Central memory CD8-positive, alpha-beta T cell (primary cell): ENCODE data around the gene KNSTRN.

Experiments used
- ATAC-seq: fragments of 150-1000 bp; cut with Tn5 transposase; replicated peaks from 2 replicates; pipeline ENCODE4 v1.10.0; 2022; ENCODE audit warnings: mild to moderate bottlenecking, moderate FRiP score, moderate number of reproducible peaks; ENCODE audit not compliant: poor library complexity, severe bottlenecking; ENCODE audit errors: extremely low read depth
- DNase-seq, 2 donors: peaks; one replicate each; pipeline ENCODE4 v3.0.0; 2021; ENCODE audit warnings: low spot score in 2 of 2
- H3K27ac Mint-ChIP-seq: one replicate; pipeline ENCODE4 v1.8.0; 2022; ENCODE audit warnings: low read depth, mild to moderate bottlenecking, moderate library complexity, mixed read lengths
- H3K27me3 Mint-ChIP-seq: one replicate; pipeline ENCODE4 v1.8.0; 2022; ENCODE audit warnings: mixed read lengths
- H3K36me3 Mint-ChIP-seq: one replicate; pipeline ENCODE4 v1.8.0; 2022; ENCODE audit warnings: mild to moderate bottlenecking, moderate library complexity, mixed read lengths; ENCODE audit not compliant: insufficient read depth
- H3K4me1 Mint-ChIP-seq: one replicate; pipeline ENCODE4 v1.8.0; 2022; ENCODE audit warnings: mixed read lengths
- H3K4me3 Mint-ChIP-seq: one replicate; pipeline ENCODE4 v1.8.0; 2022; ENCODE audit warnings: mild to moderate bottlenecking, moderate library complexity, mixed read lengths
- H3K9me3 Mint-ChIP-seq: one replicate; pipeline ENCODE4 v1.8.0; 2022; ENCODE audit warnings: mixed read lengths

Gene KNSTRN

DNA sequence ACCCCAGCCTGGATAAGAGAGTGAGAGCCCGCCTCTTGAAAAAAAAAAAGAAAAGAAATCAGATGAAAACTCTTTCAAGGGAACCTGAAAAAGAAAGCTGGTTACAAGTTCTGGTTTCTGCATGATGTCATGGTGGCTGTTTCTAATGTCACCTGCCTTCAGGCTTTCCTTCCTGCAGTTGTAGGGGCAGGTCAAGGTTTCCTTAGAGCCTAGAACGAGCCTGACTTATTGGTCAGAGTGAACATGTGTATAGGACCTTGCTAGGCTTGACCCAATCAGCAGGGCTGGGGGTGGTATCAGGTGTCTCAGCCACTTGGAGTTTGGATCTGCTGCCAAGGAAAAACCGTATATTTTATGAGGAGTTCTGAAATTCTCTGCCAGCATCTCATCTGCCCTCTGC is 26.8 kb downstream of the KNSTRN start:
- H3K4me3 Mint-ChIP-seq: no peak overlapping the region
- H3K27me3 Mint-ChIP-seq: no peaks in the 10 kb centered on the region
- ATAC-seq (no peak), DNase-seq (no peak)
- H3K36me3 Mint-ChIP-seq: peaks cover 48% of the 10 kb centered on the region
- no peak overlapping the region for H3K27ac Mint-ChIP-seq
- no peaks in the 10 kb centered on the region for H3K9me3 Mint-ChIP-seq
- H3K4me1 Mint-ChIP-seq: peaks cover 33% of the 10 kb centered on the region

DNA sequence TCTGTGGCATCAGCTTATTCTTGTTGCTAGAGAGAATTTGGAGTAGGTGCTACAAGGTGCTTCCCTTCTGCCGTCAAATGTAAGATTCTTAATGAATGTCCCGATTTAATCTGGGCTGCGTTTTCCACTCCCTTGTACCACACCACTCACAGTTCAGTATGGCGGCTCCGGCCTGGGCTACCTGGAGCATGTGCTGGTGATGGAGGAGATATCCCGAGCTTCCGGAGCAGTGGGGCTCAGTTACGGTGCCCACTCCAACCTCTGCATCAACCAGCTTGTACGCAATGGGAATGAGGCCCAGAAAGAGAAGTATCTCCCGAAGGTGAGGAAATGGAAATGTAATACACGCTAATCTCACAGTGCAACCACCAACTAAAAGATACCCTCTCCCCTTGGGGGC is 28.0 kb downstream of the KNSTRN start:
- H3K9me3 Mint-ChIP-seq: no peaks in the 10 kb centered on the region
- peaks cover 22% of the 10 kb centered on the region for H3K4me1 Mint-ChIP-seq
- ATAC-seq (no peak), DNase-seq (no peak)
- peaks cover 50% of the 10 kb centered on the region for H3K36me3 Mint-ChIP-seq
- no peaks in the 10 kb centered on the region for H3K27me3 Mint-ChIP-seq
- H3K4me3 Mint-ChIP-seq: no peak overlapping the region
- no peak overlapping the region for H3K27ac Mint-ChIP-seq

GRCh38 chr15:40412095-40412759 is 29.7 kb downstream of the KNSTRN start:
- H3K4me3 Mint-ChIP-seq: no peak overlapping the region
- ATAC-seq (no peak), DNase-seq (no peak)
- H3K27me3 Mint-ChIP-seq: no peaks in the 10 kb centered on the region
- H3K9me3 Mint-ChIP-seq: no peaks in the 10 kb centered on the region
- H3K36me3 Mint-ChIP-seq: peaks cover 53% of the 10 kb centered on the region
- peaks cover 12% of the 10 kb centered on the region for H3K4me1 Mint-ChIP-seq
- H3K27ac Mint-ChIP-seq: no peak overlapping the region

DNA sequence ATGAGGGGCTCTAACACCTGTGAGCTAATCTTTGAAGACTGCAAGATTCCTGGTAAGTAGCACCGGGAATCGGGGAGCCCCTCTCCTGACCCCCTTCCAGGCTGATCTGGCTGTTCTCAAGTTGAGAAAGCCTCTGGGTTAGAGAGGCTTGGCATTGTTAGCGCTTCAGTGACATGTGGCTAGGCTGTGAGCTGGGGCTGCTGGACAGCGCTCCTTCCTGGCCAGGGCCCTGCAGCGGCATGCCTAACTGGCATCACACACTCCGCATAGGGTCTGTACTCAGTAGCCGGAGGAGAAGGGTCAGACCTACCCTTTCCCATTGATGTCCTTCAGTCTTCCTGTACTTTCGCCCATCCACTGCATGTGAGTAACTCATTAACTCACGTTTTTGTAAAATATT is 30.5 kb downstream of the KNSTRN start:
- no peak for ATAC-seq
- peaks cover 4% of the 10 kb centered on the region for H3K4me1 Mint-ChIP-seq
- DNase-seq: no peak
- no peak overlapping the region for H3K27ac Mint-ChIP-seq
- H3K27me3 Mint-ChIP-seq: no peaks in the 10 kb centered on the region
- no peak overlapping the region for H3K4me3 Mint-ChIP-seq
- H3K9me3 Mint-ChIP-seq: no peaks in the 10 kb centered on the region
- peaks cover 53% of the 10 kb centered on the region for H3K36me3 Mint-ChIP-seq

DNA sequence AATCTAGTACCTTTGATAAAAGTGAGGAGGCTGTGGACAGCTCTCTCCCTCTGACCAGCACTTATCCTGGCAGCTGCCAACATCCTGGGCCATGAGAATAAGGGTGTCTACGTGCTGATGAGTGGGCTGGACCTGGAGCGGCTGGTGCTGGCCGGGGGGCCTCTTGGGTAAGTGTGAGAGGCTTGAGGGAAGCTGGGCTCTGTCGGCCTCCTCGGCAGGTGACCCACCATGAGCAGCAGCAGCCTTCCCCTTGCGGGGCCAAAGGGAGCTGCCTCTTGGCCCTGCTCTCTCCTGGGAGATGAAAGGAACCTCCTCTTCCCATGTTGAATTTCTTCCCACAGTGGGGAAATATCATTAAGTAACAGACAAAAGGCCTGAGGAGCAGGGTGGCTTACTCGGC is 32.3 kb downstream of the KNSTRN start:
- H3K4me1 Mint-ChIP-seq: no peaks in the 10 kb centered on the region
- H3K4me3 Mint-ChIP-seq: no peak overlapping the region
- H3K27ac Mint-ChIP-seq: no peak overlapping the region
- no peak for ATAC-seq
- no peak for DNase-seq
- H3K9me3 Mint-ChIP-seq: no peaks in the 10 kb centered on the region
- peaks cover 44% of the 10 kb centered on the region for H3K36me3 Mint-ChIP-seq
- H3K27me3 Mint-ChIP-seq: no peaks in the 10 kb centered on the region

GRCh38 chr15:40415226-40415625 is 32.7 kb downstream of the KNSTRN start:
- no peak overlapping the region for H3K4me3 Mint-ChIP-seq
- DNase-seq (no peak), ATAC-seq (no peak)
- H3K27ac Mint-ChIP-seq: no peak overlapping the region
- H3K4me1 Mint-ChIP-seq: no peaks in the 10 kb centered on the region
- peaks cover 41% of the 10 kb centered on the region for H3K36me3 Mint-ChIP-seq
- H3K27me3 Mint-ChIP-seq: no peaks in the 10 kb centered on the region
- H3K9me3 Mint-ChIP-seq: no peaks in the 10 kb centered on the region

GRCh38 chr15:40416056-40416455 is 33.5 kb downstream of the KNSTRN start:
- Mint-ChIP-seq H3K36me3 (peaks cover 34% of the 10 kb centered on the region), H3K27me3 (no peaks in the 10 kb centered on the region), H3K4me3 (no peak overlapping the region), H3K9me3 (no peaks in the 10 kb centered on the region), H3K27ac (no peak overlapping the region), H3K4me1 (no peaks in the 10 kb centered on the region)
- ATAC-seq (no peak), DNase-seq (no peak)

GRCh38 chr15:40418126-40418525 is 35.6 kb downstream of the KNSTRN start:
- no peak overlapping the region for H3K27ac Mint-ChIP-seq

DNA sequence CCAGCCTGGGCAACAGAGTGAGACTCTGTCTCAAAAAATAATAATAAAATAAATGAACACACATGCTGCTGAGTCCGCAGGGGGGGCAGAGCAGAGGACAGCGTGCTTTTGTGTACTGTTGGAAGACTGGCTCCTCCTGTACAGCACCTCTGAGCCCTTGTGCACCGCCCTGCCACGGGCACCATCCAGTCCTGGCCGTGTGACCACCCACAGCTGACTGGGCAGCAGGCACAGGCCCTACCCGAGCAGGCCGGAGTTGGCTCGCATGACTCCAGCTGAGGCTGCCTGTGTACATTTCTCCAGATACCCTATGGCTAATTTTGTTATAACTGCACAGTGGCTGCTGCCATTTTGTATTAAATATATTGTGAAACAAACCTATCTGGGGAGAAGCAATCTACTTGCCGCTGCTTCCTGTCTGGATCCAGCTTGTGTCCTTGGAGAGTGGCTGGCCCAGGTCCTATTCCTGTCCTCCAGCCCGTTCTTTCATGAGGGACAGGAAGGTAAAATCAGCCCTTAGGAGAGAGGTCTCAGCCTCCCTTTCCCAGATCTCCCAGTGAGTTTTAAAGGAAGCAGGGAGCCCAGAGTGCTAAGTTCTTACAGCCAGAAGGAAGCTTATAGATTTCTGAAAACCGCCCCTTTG is 37.7 kb downstream of the KNSTRN start:
- Mint-ChIP-seq H3K4me1 (no peaks in the 10 kb centered on the region), H3K9me3 (no peaks in the 10 kb centered on the region), H3K36me3 (peaks cover 14% of the 10 kb centered on the region), H3K27ac (no peak overlapping the region), H3K4me3 (no peak overlapping the region), H3K27me3 (no peaks in the 10 kb centered on the region)
- DNase-seq: no peak
- no peak for ATAC-seq

More at GRCh38 chr15:40418126-40418525, 35.6 kb downstream of the KNSTRN start:
- H3K4me3 Mint-ChIP-seq: no peak overlapping the region
- peaks cover 22% of the 10 kb centered on the region for H3K36me3 Mint-ChIP-seq
- ATAC-seq (no peak), DNase-seq (no peak)
- H3K4me1 Mint-ChIP-seq: no peaks in the 10 kb centered on the region
- no peaks in the 10 kb centered on the region for H3K9me3 Mint-ChIP-seq
- H3K27me3 Mint-ChIP-seq: no peaks in the 10 kb centered on the region

- H3K4me3 Mint-ChIP-seq: no peak overlapping the region
- no peak for DNase-seq
- H3K9me3 Mint-ChIP-seq: no peaks in the 10 kb centered on the region
- H3K4me1 Mint-ChIP-seq: no peaks in the 10 kb centered on the region
- no peaks in the 10 kb centered on the region for H3K27me3 Mint-ChIP-seq
- no peak for ATAC-seq
- peaks cover 12% of the 10 kb centered on the region for H3K36me3 Mint-ChIP-seq
- H3K27ac Mint-ChIP-seq: no peak overlapping the region
Observed at GRCh38 chr15:40420793-40421192, 38.3 kb downstream of the KNSTRN start.

DNA sequence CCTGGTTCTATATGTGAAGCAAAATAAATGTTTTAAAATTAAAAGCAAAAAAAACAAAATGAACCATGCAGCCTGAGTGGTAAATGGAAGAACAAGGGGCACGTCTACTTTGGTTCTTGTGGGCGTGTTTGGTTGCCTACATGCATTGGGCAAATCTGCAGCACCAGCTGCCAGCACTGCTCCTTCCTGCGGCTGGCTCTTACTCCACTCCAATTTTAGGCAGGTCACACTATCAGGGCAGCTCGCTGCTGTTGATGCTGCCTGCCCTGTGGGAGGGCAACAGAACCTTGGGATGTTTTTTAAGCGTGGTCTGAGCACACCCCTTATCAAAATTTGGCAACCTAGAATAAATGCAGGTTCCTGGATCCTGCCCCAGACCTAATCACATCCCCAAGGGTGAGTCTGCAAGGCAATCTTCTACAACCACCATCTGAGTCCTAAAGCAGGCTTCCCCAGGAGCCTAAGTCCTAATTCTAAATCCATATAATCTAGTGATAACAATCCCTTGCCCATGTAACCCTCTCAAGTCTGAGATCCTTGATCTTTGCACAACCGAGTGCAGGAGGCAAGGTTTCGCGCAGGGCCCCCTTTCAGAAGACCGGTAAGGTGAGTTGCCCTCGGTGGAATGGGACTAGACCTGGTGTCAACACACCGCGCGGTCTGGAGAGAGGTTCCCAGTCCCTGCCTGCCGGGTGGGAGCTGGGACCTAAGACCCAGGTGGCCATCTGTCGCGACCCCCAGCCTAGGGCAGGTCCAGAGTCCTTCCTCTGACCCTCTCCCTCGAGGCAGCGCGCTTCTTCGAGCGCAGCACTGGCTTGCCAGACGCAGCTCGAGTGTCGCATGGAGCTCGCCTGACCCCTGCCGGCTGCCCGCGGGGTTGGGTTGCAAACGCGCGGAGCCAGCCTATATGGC is 39.0 kb downstream of the KNSTRN start:
- no peaks in the 10 kb centered on the region for H3K27me3 Mint-ChIP-seq
- no peaks in the 10 kb centered on the region for H3K4me1 Mint-ChIP-seq
- no peaks in the 10 kb centered on the region for H3K9me3 Mint-ChIP-seq
- no peak overlapping the region for H3K4me3 Mint-ChIP-seq
- DNase-seq (peak; percentile 68 to 78), ATAC-seq (peak; percentile 90)
- no peak overlapping the region for H3K27ac Mint-ChIP-seq
- peaks cover 12% of the 10 kb centered on the region for H3K36me3 Mint-ChIP-seq

DNA sequence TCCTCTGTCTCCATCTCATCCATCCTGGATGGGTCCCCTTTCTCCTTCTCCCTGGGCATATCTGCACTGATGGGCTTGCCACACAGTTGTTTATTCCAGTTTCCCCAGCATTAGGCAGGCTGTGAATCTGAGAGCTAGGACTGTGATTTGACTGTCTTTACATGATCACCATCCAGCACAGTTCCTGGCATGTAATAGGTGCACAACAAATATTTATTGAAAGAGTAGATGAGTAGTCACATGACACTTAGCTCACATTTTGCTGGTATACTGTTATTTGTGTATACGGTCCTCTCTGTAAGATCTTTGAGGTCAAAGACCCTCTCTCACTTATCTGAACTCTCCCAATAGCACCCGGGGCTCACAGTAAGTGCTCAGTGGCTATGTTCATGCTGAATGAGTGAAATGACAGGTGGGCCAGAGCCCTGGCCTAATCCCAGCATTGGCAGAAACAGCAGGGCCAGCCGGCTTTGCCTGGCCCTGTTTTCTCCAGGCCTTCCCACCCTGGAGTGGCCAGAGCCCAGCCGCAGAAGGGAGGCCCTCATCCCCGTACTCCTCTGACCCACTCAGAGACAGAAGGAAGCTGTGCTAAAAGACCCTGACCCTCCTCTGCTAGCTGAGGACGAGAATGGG is 42.1 kb downstream of the KNSTRN start:
- DNase-seq: no peak
- Mint-ChIP-seq H3K27ac (no peak overlapping the region), H3K27me3 (no peaks in the 10 kb centered on the region), H3K9me3 (no peaks in the 10 kb centered on the region), H3K36me3 (peaks cover 8% of the 10 kb centered on the region), H3K4me3 (no peak overlapping the region), H3K4me1 (no peaks in the 10 kb centered on the region)
- ATAC-seq: no peak
